ENCODE results near the gene PJA2. TPM values are rescaled to one million over a fixed set of nuclear protein-coding genes. Genes with fewer than 3 reads are reported as not detected.

Gene PJA2
- total and polyA plus RNA-seq, 4 donors, result 17.5 to 148 (median 61.3) TPM

- Histone ChIP-seq H3K9me3 (ENCODE audit: control insufficient read depth in 4 of 4, insufficient read depth in 3 of 4, low read length in 3 of 4) (no peaks in the 10 kb centered on the region), H3K27me3 (ENCODE audit: control insufficient read depth in 3 of 3, insufficient read depth in 3 of 3, low read length in 2 of 3) (no peaks in the 10 kb centered on the region), H3K4me3 (no peak overlapping the region), H3K4me1 (ENCODE audit: control insufficient read depth in 5 of 5, insufficient read depth in 5 of 5, low read length in 5 of 5) (peaks cover 0 to 3% (median 0%) of the 10 kb centered on the region in 5 donors), H3K36me3 (ENCODE audit: control insufficient read depth in 4 of 4, insufficient read depth in 4 of 4, low read length in 4 of 4) (no peaks in the 10 kb centered on the region), H3K9ac (ENCODE audit: insufficient read depth in 1 of 2, low read length in 2 of 2) (no peak overlapping the region), H3K27ac (ENCODE audit: low read depth in 1 of 2, low read length in 1 of 2) (no peak overlapping the region)
- DNase-seq (no peak), ATAC-seq (ENCODE audit: insufficient read depth, low FRiP score) (no peak)
- no peak for TF ChIP-seq CTCF (IDR thresholded peaks at IDR 0.05; ENCODE audit: control extremely low read depth, extremely low read depth)
- WGBS, 2 donors, result 88 to 89% methylated on average over 2 of the region's 2 CpGs
These were observed 97.1 kb downstream of the PJA2 start for GRCh38 chr5:109312695-109313094.

GRCh38 chr5:109310315-109310714 lies 99.5 kb downstream of the PJA2 start:
- no peak for ATAC-seq (ENCODE audit: insufficient read depth, low FRiP score)

GRCh38 chr5:109309326-109310063 lies 100.3 kb downstream of the PJA2 start:
- WGBS, 2 donors, result 86 to 90% methylated on average over 5 of the region's 5 CpGs
- DNase-seq, result no peak

More at GRCh38 chr5:109310315-109310714, 99.5 kb downstream of the PJA2 start:
- Histone ChIP-seq H3K36me3 (ENCODE audit: control insufficient read depth in 4 of 4, insufficient read depth in 4 of 4, low read length in 4 of 4) (no peaks in the 10 kb centered on the region), H3K9me3 (ENCODE audit: control insufficient read depth in 4 of 4, insufficient read depth in 3 of 4, low read length in 3 of 4) (no peaks in the 10 kb centered on the region), H3K27me3 (ENCODE audit: control insufficient read depth in 3 of 3, insufficient read depth in 3 of 3, low read length in 2 of 3) (no peaks in the 10 kb centered on the region), H3K4me1 (ENCODE audit: control insufficient read depth in 5 of 5, insufficient read depth in 5 of 5, low read length in 5 of 5) (peaks cover 0 to 3% (median 0%) of the 10 kb centered on the region in 5 donors), H3K9ac (ENCODE audit: insufficient read depth in 1 of 2, low read length in 2 of 2) (no peak overlapping the region), H3K27ac (ENCODE audit: low read depth in 1 of 2, low read length in 1 of 2) (no peak overlapping the region), H3K4me3 (no peak overlapping the region)
- no peak for DNase-seq
- 90 to 96% methylated on average over 3 of the region's 3 CpGs for WGBS, 2 donors
- no peak for TF ChIP-seq CTCF (IDR thresholded peaks at IDR 0.05; ENCODE audit: control extremely low read depth, extremely low read depth)

More at GRCh38 chr5:109309326-109310063, 100.3 kb downstream of the PJA2 start:
- no peak for ATAC-seq (ENCODE audit: insufficient read depth, low FRiP score)
- Histone ChIP-seq H3K36me3 (ENCODE audit: control insufficient read depth in 4 of 4, insufficient read depth in 4 of 4, low read length in 4 of 4) (no peaks in the 10 kb centered on the region), H3K9ac (ENCODE audit: insufficient read depth in 1 of 2, low read length in 2 of 2) (no peak overlapping the region), H3K4me1 (ENCODE audit: control insufficient read depth in 5 of 5, insufficient read depth in 5 of 5, low read length in 5 of 5) (peaks cover 0 to 3% (median 0%) of the 10 kb centered on the region in 5 donors), H3K27ac (ENCODE audit: low read depth in 1 of 2, low read length in 1 of 2) (no peak overlapping the region), H3K4me3 (no peak overlapping the region), H3K9me3 (ENCODE audit: control insufficient read depth in 4 of 4, insufficient read depth in 3 of 4, low read length in 3 of 4) (no peaks in the 10 kb centered on the region), H3K27me3 (ENCODE audit: control insufficient read depth in 3 of 3, insufficient read depth in 3 of 3, low read length in 2 of 3) (no peaks in the 10 kb centered on the region)
- TF ChIP-seq CTCF (IDR thresholded peaks at IDR 0.05; ENCODE audit: control extremely low read depth, extremely low read depth), result no peak
